Body of pancreas (tissue), 4 donors: ENCODE measurements around the gene RNF11. TPM values are rescaled to one million over a fixed set of nuclear protein-coding genes. Genes with fewer than 3 reads are reported as not detected.
"Not testable (repeated sequence)": the region's sequence is repeated elsewhere in the genome, so short reads cannot be mapped to it uniquely, and the experiment has no call there.

Experiments
- ATAC-seq: fragments of 150-250 bp; one replicate; pipeline ENCODE4 v1.9.1; 2016
- DNase-seq, 4 donors: peaks; one replicate each; pipeline ENCODE4 v3.0.0-alpha.2; 2019
- H3K27ac ChIP-seq, 4 donors: fragments of 200-600 bp; sonication (generic); 1 replicate in 3 of 4; 2 replicates in 1 of 4; pipeline versions ENCODE4 v1.5.1 to v1.6.1; 2016 to 2019; ENCODE audit warnings: mild to moderate bottlenecking in 1 of 4, mixed read lengths in 1 of 4, moderate library complexity in 1 of 4
- H3K27me3 ChIP-seq, 2 donors: fragments of 200-600 bp; sonication (generic); one replicate each; pipeline ENCODE4 v1.6.0; 2016; ENCODE audit warnings: mild to moderate bottlenecking in 1 of 2
- H3K36me3 ChIP-seq, 2 donors: fragments of 200-600 bp; sonication (generic); replicated peaks in 1 of 2; 2 replicates each; pipeline ENCODE4 v1.5.1; 2016; ENCODE audit warnings: low read depth in 2 of 2; ENCODE audit not compliant: insufficient read depth in 1 of 2
- H3K4me1 ChIP-seq: fragments of 200-600 bp; sonication (generic); one replicate; pipeline ENCODE4 v1.6.0; 2016
- H3K4me3 ChIP-seq, 2 donors: fragments of 200-600 bp; sonication (generic); 1 replicate in 1 of 2; 2 replicates in 1 of 2; pipeline ENCODE4 v1.5.1; 2016 to 2019
- H3K9me3 ChIP-seq, 3 donors: fragments of 200-600 bp; sonication (generic); 1 replicate in 2 of 3; 2 replicates in 1 of 3; pipeline ENCODE4 v1.5.1; 2016
- CTCF ChIP-seq, 7 experiments: fragments of 450-650 bp in 4 of 7; fragments of 200-600 bp in 3 of 7; sonication (generic) in 3 of 7; IDR thresholded peaks; one replicate each; pipeline ENCODE4 v1.5.1; 2016 to 2019; ENCODE audit warnings: antibody characterized with exemption in 7 of 7
- POLR2A ChIP-seq, 3 donors: fragments of 450-650 bp; IDR thresholded peaks; one replicate each; pipeline ENCODE4 v1.6.1; 2016; ENCODE audit warnings: antibody characterized with exemption in 3 of 3, mild to moderate bottlenecking in 2 of 3
- WGBS, 2 donors: methylation state at CpG; one replicate each; pipeline ENCODE4 v1.1.5; 2017; 5-methylcytosine and 5-hydroxymethylcytosine counted together
- intact Hi-C: fragments of 100-400 bp; cut with DNase I; formaldehyde crosslinking; loops from one replicate; pipeline ENCODE4 v1.15.1; 2023
- total RNA-seq, 2 donors: library from RNA; depleted of rRNA; stranded (reverse); fragments of >200 nt; gene quantifications; one replicate each; pipeline ENCODE4 v1.1.0, GENCODE V29; 2016

The RNF11 gene
- total RNA-seq, 2 donors from 2014 or later = 33.2 to 34.9 TPM

GRCh38 chr1:51249445-51249844 is 13.4 kb downstream of the RNF11 start:
- H3K4me3 ChIP-seq = no peak overlapping the region
- peaks cover 45% of the 10 kb centered on the region for H3K4me1 ChIP-seq
- H3K27me3 ChIP-seq = no peaks in the 10 kb centered on the region
- no peak overlapping the region for H3K27ac ChIP-seq
- no peak for TF ChIP-seq CTCF (IDR thresholded peaks at IDR 0.05)
- no peak for TF ChIP-seq POLR2A (IDR thresholded peaks at IDR 0.05)
- WGBS, 2 donors = 89 to 94% methylated on average over 1 of the region's 1 CpG
- no peaks in the 10 kb centered on the region for H3K9me3 ChIP-seq
- no peak for DNase-seq
- intact Hi-C loops = no loop called here
- H3K36me3 ChIP-seq = no peaks in the 10 kb centered on the region
- ATAC-seq = no peak

GRCh38 chr1:51250729-51251128 is 14.7 kb downstream of the RNF11 start:
- intact Hi-C loops, DNase-seq, H3K27ac ChIP-seq, H3K4me3 ChIP-seq, H3K36me3 ChIP-seq, ATAC-seq, H3K27me3 ChIP-seq, H3K9me3 ChIP-seq: not testable (repeated sequence)
- H3K4me1 ChIP-seq = peaks cover 41% of the 10 kb centered on the region
- WGBS, 2 donors = 93 to 100% methylated on average over 3 to 14 of the region's 14 CpGs

- H3K4me1 ChIP-seq = peaks cover 37% of the 10 kb centered on the region
- H3K27ac ChIP-seq, H3K4me3 ChIP-seq, ATAC-seq, H3K27me3 ChIP-seq, intact Hi-C loops, H3K36me3 ChIP-seq, H3K9me3 ChIP-seq, DNase-seq: not testable (repeated sequence)
- 97 to 98% methylated on average over 20 of the region's 20 CpGs for WGBS, 2 donors
These were observed 15.1 kb downstream of the RNF11 start for GRCh38 chr1:51251165-51251564.

GRCh38 chr1:51252366-51252765 is 16.3 kb downstream of the RNF11 start:
- H3K4me3 ChIP-seq = no peak overlapping the region
- WGBS, 2 donors = 92 to 93% methylated on average over 6 of the region's 6 CpGs
- no peaks in the 10 kb centered on the region for H3K36me3 ChIP-seq
- no peak for ATAC-seq
- H3K9me3 ChIP-seq = no peaks in the 10 kb centered on the region
- DNase-seq = no peak
- H3K4me1 ChIP-seq = peaks cover 25% of the 10 kb centered on the region
- no peak overlapping the region for H3K27ac ChIP-seq
- intact Hi-C loops = no loop called here
- H3K27me3 ChIP-seq = no peaks in the 10 kb centered on the region
- TF ChIP-seq POLR2A (IDR thresholded peaks at IDR 0.05) = no peak
- no peak for TF ChIP-seq CTCF (IDR thresholded peaks at IDR 0.05)

- Histone ChIP-seq H3K9me3 (no peaks in the 10 kb centered on the region), H3K27me3 (no peaks in the 10 kb centered on the region), H3K27ac (no peak overlapping the region), H3K36me3 (no peaks in the 10 kb centered on the region), H3K4me1 (peaks cover 26% of the 10 kb centered on the region), H3K4me3 (no peak overlapping the region)
- DNase-seq = no peak
- WGBS, 2 donors = 90 to 94% methylated on average over 5 of the region's 5 CpGs
- no peak for ATAC-seq
- intact Hi-C loops = no loop called here
- TF ChIP-seq POLR2A (IDR thresholded peaks at IDR 0.05) (no peak), CTCF (IDR thresholded peaks at IDR 0.05) (no peak)
These were observed 17.6 kb downstream of the RNF11 start for GRCh38 chr1:51253691-51254090.

GRCh38 chr1:51255331-51255730 is 19.3 kb downstream of the RNF11 start:
- ATAC-seq (no peak), DNase-seq (no peak)
- TF ChIP-seq CTCF (IDR thresholded peaks at IDR 0.05) (no peak), POLR2A (IDR thresholded peaks at IDR 0.05) (no peak)
- no peaks in the 10 kb centered on the region for H3K36me3 ChIP-seq
- H3K27ac ChIP-seq = no peak overlapping the region
- H3K4me3 ChIP-seq = no peak overlapping the region
- intact Hi-C loops = no loop called here
- 79 to 86% methylated on average over 3 of the region's 3 CpGs for WGBS, 2 donors
- H3K27me3 ChIP-seq = no peaks in the 10 kb centered on the region
- H3K9me3 ChIP-seq = no peaks in the 10 kb centered on the region
- peaks cover 26% of the 10 kb centered on the region for H3K4me1 ChIP-seq
